ENCODE results near the gene OVAAL.

- no peak for TF ChIP-seq POLR2AphosphoS5 (IDR thresholded peaks at IDR 0.05; ENCODE audit: low read depth, low read length)
- TF ChIP-seq, protein P1, sequence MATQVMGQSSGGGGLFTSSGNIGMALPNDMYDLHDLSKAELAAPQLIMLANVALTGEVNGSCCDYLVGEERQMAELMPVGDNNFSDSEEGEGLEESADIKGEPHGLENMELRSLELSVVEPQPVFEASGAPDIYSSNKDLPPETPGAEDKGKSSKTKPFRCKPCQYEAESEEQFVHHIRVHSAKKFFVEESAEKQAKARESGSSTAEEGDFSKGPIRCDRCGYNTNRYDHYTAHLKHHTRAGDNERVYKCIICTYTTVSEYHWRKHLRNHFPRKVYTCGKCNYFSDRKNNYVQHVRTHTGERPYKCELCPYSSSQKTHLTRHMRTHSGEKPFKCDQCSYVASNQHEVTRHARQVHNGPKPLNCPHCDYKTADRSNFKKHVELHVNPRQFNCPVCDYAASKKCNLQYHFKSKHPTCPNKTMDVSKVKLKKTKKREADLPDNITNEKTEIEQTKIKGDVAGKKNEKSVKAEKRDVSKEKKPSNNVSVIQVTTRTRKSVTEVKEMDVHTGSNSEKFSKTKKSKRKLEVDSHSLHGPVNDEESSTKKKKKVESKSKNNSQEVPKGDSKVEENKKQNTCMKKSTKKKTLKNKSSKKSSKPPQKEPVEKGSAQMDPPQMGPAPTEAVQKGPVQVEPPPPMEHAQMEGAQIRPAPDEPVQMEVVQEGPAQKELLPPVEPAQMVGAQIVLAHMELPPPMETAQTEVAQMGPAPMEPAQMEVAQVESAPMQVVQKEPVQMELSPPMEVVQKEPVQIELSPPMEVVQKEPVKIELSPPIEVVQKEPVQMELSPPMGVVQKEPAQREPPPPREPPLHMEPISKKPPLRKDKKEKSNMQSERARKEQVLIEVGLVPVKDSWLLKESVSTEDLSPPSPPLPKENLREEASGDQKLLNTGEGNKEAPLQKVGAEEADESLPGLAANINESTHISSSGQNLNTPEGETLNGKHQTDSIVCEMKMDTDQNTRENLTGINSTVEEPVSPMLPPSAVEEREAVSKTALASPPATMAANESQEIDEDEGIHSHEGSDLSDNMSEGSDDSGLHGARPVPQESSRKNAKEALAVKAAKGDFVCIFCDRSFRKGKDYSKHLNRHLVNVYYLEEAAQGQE (IDR thresholded peaks at IDR 0.05; ENCODE audit: insufficient read depth in 1 of 2, low read depth in 2 of 2, low read length in 2 of 2): no peak
These were observed 14.0 kb downstream of the OVAAL start for GRCh38 chr1:180572760-180573159.
